GM12878 (cell line): ENCODE results near the gene RANBP9. TPM values are rescaled to one million over a fixed set of nuclear protein-coding genes. Genes with fewer than 3 reads are reported as not detected.
A peak's percentile ranks its signal among the peaks of the same experiment; 100 is the strongest.

Experiments
- BHLHE40 ChIP-seq, 2 experiments: fragments of 450-650 bp in 1 of 2; IDR thresholded peaks; 2 replicates each; pipeline ENCODE4 v1.6.1; 2011 to 2017; ENCODE audit warnings: low read depth in 2 of 2, borderline replicate concordance in 1 of 2, improper control_type of control experiment in 1 of 2, low read length in 1 of 2, mild to moderate bottlenecking in 1 of 2
- CBX5 ChIP-seq: sonication (generic); IDR thresholded peaks from 2 replicates; pipeline ENCODE4 v1.6.1; 2016; ENCODE audit warnings: low read depth, moderate library complexity, mild to moderate bottlenecking, inconsistent platforms
- DPF2 ChIP-seq: fragments of 450-650 bp; IDR thresholded peaks from 2 replicates; pipeline ENCODE4 v1.6.1; 2017; ENCODE audit warnings: mild to moderate bottlenecking
- E4F1 ChIP-seq: fragments of 450-650 bp; IDR thresholded peaks from 2 replicates; pipeline ENCODE4 v1.6.1; 2018; ENCODE audit warnings: borderline replicate concordance, mild to moderate bottlenecking; ENCODE audit not compliant: partially characterized antibody
- ELK1 ChIP-seq: IDR thresholded peaks from 2 replicates; pipeline ENCODE4 v1.6.1; 2012; ENCODE audit warnings: low read depth, low read length, improper control_type of control experiment
- EP300 ChIP-seq, 2 experiments: fragments of 150-350 bp in 1 of 2; IDR thresholded peaks; 2 replicates each; pipeline ENCODE4 v1.6.1; 2011 to 2012; ENCODE audit warnings: low read depth in 2 of 2, low read length in 2 of 2, borderline replicate concordance in 1 of 2, improper control_type of control experiment in 1 of 2, inconsistent platforms in 1 of 2; ENCODE audit not compliant: control insufficient read depth in 1 of 2
- ETV6 ChIP-seq, 2 experiments: fragments of 450-650 bp in 1 of 2; IDR thresholded peaks in 1 of 2; conservative IDR thresholded peaks in 1 of 2; 2 replicates each; pipeline ENCODE4 v1.6.1; 2014; ENCODE audit warnings: antibody characterized with exemption in 1 of 2, borderline replicate concordance in 1 of 2, low read depth in 1 of 2, mild to moderate bottlenecking in 1 of 2, moderate library complexity in 1 of 2
- HDAC6 ChIP-seq: fragments of 200-600 bp; sonication (generic); IDR thresholded peaks from one replicate; pipeline ENCODE4 v1.8.0; 2017; ENCODE audit warnings: antibody characterized with exemption; ENCODE audit not compliant: unreplicated experiment
- IKZF1 ChIP-seq: fragments of 450-650 bp; conservative IDR thresholded peaks from 2 replicates; pipeline ENCODE4 v1.6.1; 2017; ENCODE audit warnings: antibody characterized with exemption, mild to moderate bottlenecking
- IKZF2 ChIP-seq, 2 experiments: fragments of 450-650 bp; IDR thresholded peaks; 2 replicates each; pipeline ENCODE4 v1.6.1; 2017; ENCODE audit warnings: mild to moderate bottlenecking in 2 of 2, moderate library complexity in 2 of 2
- IRF5 ChIP-seq: fragments of 450-650 bp; IDR thresholded peaks from 2 replicates; pipeline ENCODE4 v1.6.1; 2017; ENCODE audit warnings: borderline replicate concordance
- MLLT1 ChIP-seq: fragments of 450-650 bp; IDR thresholded peaks from 2 replicates; pipeline ENCODE4 v1.6.1; 2016; ENCODE audit warnings: mild to moderate bottlenecking
- NFIC ChIP-seq: IDR thresholded peaks from 2 replicates; pipeline ENCODE4 v1.6.1; 2012; ENCODE audit warnings: low read depth, mild to moderate bottlenecking, inconsistent platforms, low read length, moderate library complexity
- POLR2A ChIP-seq: IDR thresholded peaks from 2 replicates; pipeline ENCODE4 v1.6.1; 2011; ENCODE audit warnings: low read depth, mild to moderate bottlenecking, low read length
- ZBTB40 ChIP-seq: fragments of 450-650 bp; IDR thresholded peaks from 2 replicates; pipeline ENCODE4 v1.6.1; 2016; ENCODE audit warnings: mild to moderate bottlenecking, moderate library complexity, borderline replicate concordance
- polyA plus RNA-seq, 11 experiments: library from polyadenylated mRNA; depleted of rRNA in 4 of 11; unstranded in 6 of 11; stranded (reverse) in 5 of 11; fragments of >200 nt; fragmentation: Nextera tagmentation in 4 of 11; fragmentation: Illumina TruSeq in 1 of 11; extraction: Ambion mirVana in 4 of 11; extraction: Trizol in 1 of 11; gene quantifications; 1 replicate in 1 of 11; 2 replicates in 10 of 11; pipeline versions ENCODE4 v1.2.1 to v1.2.3, GENCODE V29; 2011 to 2016; ENCODE audit warnings: inconsistent platforms in 2 of 11, missing spikeins in 2 of 11, low read depth in 1 of 11
- total RNA-seq, 4 experiments: library from RNA; depleted of rRNA in 3 of 4; stranded (reverse); fragments of >200 nt in 3 of 4; fragmentation: Illumina TruSeq in 1 of 4; extraction: Trizol in 1 of 4; gene quantifications; 2 replicates each; pipeline versions ENCODE4 v1.2.1 to v1.2.3, GENCODE V29; 2013 to 2021

The RANBP9 gene
- total and polyA plus RNA-seq, 10 of the 15 experiments (the other 5 are each of a cell fraction or from before 2014, with no cell fraction given): 3.7 to 43.1 (median 16.2) TPM

GRCh38 chr6:13711733-13712598, at the start of gene RANBP9 (continued):
- TF ChIP-seq IRF5: no peak
- TF ChIP-seq POLR2A: peak; percentile 87
- TF ChIP-seq ETV6 (conservative IDR thresholded peaks at IDR 0.05 in 1 of 2, IDR thresholded peaks at IDR 0.05 in 1 of 2; ENCODE audit: borderline replicate concordance in 1 of 2, low read depth in 1 of 2): 0 out of 4 replicates have a peak, but pooled peaks of 1 of the 2 experiments have one; percentile 29
- no peak for TF ChIP-seq ELK1
- TF ChIP-seq DPF2: peak; percentile 64
- peak; percentile 79 for TF ChIP-seq IKZF1
- no peak for TF ChIP-seq IKZF2 (IDR thresholded peaks at IDR 0.05)
- peak; percentile 37 for TF ChIP-seq HDAC6
- peak in 1 of 2 experiments; percentile 3; a peak in 1 of 4 replicates for TF ChIP-seq EP300 (IDR thresholded peaks at IDR 0.05; ENCODE audit: borderline replicate concordance in 1 of 2, control insufficient read depth in 1 of 2, low read depth in 2 of 2, low read length in 2 of 2)
- peak; percentile 100 for TF ChIP-seq MLLT1
- peak; percentile 64 for TF ChIP-seq ZBTB40
- peak; percentile 24; the same call in 1 of the 2 replicates for TF ChIP-seq NFIC
- TF ChIP-seq CBX5: 0 out of 2 replicates have a peak, but pooled peaks have one; percentile 57
- TF ChIP-seq BHLHE40 (IDR thresholded peaks at IDR 0.05; ENCODE audit: borderline replicate concordance in 1 of 2, low read depth in 2 of 2, low read length in 1 of 2): peak; percentile 85 to 91
- TF ChIP-seq E4F1: peak; percentile 59
